ENCODE results near the gene TBR1.

The TBR1 gene

DNA sequence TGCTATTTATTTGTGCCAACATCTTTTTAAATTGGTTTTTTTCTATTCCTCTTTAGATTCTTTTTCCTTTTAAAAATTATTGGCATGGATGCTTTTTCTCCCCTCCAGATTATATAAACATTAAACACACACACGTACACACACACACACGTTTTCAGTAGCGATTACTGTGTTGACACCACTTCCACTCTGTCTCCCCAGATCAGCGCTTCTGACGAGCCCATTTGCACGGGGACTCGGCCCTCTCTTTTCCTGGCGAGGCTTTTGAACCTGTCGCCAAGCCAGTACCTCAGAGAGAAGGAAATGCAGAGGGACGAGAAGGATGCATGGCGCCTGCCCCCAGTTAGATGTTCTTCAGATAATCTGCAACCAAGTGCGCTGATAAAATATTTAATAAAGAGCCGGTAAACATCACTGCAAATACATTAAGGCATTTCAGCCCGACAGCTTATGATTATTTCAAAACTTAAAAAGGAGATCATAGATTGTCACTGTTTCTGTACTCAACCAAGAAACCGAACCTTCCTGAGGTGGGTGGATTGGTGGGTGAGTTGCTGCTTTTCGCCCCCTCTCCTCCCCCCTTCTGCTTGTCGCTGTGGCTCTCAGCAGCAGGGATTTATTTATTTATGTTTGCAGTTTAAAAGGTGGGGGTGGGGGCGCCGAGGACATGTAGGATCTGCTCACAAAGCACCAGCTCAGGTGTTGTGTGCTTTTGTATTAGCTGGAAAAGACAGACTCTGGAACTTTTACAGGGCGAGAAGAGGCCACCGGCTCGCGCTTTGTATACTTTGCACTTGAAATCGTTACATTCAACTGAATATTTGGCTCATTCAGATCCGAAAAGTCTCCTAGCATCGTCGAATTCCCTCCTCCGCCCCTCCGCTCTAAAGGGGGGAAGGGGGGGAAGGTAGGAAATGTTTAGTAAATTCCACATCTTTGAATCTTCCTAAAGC is 787 bp upstream of the TBR1 start:
- DNase-seq (ENCODE audit: low read depth), result no peak

DNA sequence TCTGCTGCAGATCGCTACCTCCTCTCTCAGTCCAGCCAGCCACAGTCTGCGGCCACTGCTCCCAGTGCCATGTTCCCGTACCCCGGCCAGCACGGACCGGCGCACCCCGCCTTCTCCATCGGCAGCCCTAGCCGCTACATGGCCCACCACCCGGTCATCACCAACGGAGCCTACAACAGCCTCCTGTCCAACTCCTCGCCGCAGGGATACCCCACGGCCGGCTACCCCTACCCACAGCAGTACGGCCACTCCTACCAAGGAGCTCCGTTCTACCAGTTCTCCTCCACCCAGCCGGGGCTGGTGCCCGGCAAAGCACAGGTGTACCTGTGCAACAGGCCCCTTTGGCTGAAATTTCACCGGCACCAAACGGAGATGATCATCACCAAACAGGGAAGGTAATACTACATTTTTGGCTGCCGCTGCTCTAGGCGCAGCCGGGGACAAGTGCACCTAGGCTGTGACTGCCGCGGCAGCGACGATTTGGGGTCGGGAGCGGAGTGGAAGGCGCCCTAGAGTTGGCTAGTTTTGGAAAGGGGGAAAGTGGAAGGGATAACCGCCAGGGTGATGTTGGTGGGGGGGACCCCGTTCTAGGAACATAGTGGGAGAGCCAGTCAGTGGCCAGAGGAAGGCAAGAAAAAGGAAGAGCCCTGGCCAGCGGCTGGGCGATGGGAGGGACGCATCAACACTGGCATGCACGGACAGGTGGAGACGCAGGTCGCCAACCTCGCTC is 776 bp downstream of the TBR1 start:
- no peak for DNase-seq (ENCODE audit: low read depth)

DNA sequence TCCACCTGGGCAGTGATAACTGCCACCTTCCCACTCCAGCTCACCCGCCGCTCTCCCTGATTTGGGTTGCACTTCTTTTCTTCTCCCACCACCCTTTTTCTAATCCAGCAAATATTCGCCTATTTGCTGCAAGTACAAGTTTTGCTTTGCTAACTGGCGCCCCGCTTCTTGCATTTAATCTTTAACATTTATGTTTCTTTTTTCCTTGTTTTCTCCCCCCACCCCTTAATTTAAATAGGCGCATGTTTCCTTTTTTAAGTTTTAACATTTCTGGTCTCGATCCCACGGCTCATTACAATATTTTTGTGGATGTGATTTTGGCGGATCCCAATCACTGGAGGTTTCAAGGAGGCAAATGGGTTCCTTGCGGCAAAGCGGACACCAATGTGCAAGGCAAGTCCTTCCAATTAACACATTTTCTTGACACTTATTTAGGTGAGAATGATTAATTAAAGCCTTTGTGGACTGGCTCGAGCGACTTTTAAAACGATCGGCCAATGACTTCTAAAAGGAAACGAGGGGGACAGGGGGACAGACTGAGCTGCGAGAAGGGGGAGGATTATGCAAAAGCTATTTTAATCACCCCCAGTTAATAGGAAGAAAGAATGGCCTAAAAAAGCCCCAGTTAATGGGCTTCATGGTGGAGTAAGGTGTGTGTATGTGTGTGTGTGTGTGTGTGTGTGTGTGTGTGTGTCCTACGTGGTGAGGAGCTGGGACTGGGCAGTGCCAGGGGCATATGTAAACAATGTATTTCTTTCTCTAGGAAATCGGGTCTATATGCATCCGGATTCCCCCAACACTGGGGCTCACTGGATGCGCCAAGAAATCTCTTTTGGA is 1.6 kb downstream of the TBR1 start:
- no peak for DNase-seq (ENCODE audit: low read depth)

DNA sequence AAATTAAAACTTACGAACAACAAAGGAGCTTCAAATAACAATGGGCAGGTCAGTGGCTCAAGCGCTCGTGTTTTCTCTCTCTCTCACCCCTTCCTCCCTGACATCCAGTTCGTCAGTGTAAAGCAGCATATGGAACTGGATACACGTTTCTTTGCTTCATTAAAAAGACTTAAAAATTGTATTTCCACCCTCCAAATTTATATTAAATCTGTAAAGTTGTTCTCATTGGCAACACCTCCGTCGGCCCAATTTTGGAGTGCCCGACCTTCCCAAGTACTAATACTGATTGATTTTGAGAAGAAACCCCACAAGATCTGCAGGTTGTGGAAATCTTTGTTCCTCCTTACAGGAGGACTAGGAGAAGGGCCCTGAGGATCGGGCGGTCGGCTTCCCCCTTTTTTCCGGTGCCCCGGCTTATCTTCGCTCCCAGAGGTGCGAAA is 2.2 kb downstream of the TBR1 start:
- no peak for DNase-seq (ENCODE audit: low read depth)

DNA sequence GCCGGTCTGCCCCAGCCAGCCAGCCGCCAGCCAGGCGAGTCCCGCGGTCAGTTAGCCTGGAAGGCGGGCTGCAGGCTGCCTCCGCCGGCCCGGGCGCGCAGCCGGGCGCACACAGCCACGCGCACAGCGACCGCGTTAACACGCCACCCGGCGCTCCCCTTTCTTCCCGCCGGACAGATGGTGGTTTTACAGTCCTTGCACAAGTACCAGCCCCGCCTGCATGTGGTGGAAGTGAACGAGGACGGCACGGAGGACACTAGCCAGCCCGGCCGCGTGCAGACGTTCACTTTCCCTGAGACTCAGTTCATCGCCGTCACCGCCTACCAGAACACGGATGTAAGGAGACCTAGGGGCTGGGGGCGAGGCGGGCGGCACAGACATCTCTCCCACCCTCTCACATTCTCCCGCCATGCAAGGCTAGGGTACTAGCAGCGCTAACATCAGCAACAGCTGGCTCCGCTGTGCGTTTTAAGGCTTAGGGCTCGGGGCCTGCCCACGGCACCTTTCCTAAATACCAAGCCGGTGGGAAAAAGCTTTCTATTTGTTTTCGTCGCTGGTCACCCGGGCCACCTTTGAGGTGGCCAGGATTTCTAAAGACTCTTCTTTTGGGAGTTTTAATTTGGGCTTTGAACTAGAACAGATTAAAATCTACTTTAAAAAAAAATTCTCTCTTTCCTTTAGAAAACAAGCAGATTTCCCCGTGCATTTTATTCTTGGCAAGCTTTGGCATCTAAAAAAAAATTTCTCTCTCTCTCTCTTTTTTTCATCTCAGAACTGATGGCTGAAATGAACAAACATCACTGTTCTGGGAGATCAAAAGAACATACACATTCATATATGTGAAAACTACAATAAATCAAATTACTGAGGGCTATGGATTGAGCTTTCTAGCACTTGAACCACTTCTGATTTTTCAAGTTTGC is 2.9 kb downstream of the TBR1 start:
- no peak for DNase-seq (ENCODE audit: low read depth)

DNA sequence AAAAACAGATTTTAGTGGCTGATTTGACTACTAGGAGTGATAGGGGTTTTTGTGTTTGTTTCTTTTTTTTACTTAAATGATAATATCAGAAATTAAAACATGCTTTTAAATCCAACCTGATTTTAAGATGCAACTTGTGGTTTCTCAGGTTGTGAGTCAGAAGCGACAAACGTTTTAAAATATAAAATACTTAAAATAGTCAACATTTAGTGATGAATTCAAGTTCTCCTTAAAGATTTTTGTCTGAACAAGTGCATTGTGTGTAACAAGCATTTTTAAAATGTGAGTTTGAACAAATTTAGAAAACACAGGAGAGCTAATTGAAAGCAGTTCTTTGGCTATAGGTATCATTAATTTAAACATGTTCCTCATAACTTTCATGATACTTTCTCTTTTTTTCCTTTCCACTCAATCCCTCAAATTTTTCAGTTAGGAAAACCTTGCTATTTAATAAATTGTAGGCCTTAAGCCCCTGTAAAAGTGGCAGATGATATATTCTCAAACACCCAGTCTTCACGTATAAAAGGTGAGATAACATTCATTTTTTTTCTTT is 3.6 kb downstream of the TBR1 start:
- DNase-seq (ENCODE audit: low read depth), result no peak

DNA sequence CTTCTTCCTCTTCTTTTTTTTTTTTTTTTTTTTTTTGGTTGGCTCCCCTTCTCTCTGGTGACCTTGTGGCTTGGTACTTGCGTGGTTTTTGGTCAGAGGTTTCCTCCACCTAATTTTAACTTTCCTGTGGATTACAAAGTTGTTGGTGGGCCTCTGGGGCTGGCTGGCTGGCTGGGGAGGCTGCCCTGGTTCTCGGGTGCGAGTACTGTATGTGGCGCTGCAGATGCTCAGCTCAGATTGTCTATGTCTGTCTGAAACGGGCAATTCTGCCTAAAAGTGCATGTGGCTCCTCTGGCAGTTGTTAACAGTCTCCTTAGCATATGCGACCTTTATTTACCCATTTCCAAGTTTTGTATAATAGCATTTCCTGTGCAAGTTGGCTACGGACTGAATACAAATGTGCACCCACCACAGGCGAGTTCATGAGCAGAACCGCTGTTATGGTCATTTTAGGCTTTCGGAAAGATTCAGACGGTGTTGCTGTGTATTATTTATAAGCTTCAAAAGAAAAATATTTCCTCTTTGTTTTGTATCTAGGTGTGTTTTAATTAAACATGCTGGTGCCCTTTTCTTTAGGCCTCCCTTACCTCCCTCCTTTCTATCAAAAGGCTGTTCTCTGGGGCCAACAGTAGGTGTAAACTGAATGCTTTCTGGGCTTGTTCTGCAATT is 4.4 kb downstream of the TBR1 start:
- no peak for DNase-seq (ENCODE audit: low read depth)

DNA sequence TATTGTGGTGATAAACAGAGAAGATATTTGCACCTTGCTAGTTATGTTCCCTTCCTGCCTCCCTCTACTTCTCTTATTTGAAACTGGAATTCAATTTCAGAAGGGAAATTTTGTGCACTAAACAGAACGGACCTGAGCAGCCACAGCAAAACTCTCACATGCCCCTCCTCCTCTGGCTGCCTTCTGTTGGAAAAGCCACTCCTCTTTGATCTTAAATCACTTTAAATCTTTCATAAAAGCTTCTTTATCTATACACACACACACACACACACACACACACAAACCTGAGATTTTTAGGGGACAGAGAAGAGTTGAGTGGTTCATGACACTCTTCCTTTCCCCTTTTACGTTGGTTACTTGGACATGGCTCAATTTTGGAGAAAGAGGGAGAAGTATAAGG is 5.6 kb downstream of the TBR1 start:
- DNase-seq (ENCODE audit: low read depth), result no peak

DNA sequence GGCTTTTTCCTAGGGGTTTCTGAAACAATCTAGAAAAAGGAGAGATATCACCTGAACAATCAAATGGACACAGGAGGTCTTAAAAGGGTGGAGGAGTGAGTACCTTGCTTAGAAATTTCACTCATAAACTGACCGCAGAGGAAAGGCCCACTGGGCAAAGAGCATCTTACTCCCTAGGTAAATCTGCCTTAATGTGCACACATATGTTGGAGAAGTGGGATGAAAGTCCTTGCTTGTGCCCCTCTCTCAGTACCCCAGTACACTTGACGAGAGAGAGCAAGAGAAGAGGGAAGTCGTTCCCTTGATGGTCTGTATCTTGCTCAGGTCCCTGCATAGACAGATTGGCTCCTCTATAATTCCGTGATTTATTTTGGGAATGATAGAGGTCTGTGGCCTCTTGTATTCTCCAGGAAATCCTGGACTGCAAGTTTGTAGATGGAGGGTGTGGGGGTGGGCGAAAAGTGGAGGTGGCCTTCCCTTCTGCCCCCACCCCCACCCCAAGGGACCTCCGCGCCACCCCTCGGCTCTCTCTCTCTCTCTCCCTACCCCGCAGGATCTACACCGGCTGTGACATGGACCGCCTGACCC is 6.8 kb downstream of the TBR1 start:
- DNase-seq (ENCODE audit: low read depth), result no peak

DNA sequence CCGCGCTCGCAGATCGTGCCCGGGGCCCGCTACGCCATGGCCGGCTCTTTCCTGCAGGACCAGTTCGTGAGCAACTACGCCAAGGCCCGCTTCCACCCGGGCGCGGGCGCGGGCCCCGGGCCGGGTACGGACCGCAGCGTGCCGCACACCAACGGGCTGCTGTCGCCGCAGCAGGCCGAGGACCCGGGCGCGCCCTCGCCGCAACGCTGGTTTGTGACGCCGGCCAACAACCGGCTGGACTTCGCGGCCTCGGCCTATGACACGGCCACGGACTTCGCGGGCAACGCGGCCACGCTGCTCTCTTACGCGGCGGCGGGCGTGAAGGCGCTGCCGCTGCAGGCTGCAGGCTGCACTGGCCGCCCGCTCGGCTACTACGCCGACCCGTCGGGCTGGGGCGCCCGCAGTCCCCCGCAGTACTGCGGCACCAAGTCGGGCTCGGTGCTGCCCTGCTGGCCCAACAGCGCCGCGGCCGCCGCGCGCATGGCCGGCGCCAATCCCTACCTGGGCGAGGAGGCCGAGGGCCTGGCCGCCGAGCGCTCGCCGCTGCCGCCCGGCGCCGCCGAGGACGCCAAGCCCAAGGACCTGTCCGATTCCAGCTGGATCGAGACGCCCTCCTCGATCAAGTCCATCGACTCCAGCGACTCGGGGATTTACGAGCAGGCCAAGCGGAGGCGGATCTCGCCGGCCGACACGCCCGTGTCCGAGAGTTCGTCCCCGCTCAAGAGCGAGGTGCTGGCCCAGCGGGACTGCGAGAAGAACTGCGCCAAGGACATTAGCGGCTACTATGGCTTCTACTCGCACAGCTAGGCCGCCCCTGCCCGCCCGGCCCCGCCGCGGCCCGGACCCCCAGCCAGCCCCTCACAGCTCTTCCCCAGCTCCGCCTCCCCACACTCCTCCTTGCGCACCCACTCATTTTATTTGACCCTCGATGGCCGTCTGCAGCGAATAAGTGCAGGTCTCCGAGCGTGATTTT is 7.6 kb downstream of the TBR1 start:
- DNase-seq (ENCODE audit: low read depth), result no peak

DNA sequence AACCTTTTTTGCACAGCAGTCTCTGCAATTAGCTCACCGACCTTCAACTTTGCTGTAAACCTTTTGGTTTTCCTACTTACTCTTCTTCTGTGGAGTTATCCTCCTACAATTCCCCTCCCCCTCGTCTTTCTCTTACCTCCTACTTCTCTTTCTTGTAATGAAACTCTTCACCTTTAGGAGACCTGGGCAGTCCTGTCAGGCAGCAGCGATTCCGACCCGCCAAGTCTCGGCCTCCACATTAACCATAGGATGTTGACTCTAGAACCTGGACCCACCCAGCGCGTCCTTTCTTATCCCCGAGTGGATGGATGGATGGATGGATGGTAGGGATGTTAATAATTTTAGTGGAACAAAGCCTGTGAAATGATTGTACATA is 8.3 kb downstream of the TBR1 start:
- no peak for DNase-seq (ENCODE audit: low read depth)

DNA sequence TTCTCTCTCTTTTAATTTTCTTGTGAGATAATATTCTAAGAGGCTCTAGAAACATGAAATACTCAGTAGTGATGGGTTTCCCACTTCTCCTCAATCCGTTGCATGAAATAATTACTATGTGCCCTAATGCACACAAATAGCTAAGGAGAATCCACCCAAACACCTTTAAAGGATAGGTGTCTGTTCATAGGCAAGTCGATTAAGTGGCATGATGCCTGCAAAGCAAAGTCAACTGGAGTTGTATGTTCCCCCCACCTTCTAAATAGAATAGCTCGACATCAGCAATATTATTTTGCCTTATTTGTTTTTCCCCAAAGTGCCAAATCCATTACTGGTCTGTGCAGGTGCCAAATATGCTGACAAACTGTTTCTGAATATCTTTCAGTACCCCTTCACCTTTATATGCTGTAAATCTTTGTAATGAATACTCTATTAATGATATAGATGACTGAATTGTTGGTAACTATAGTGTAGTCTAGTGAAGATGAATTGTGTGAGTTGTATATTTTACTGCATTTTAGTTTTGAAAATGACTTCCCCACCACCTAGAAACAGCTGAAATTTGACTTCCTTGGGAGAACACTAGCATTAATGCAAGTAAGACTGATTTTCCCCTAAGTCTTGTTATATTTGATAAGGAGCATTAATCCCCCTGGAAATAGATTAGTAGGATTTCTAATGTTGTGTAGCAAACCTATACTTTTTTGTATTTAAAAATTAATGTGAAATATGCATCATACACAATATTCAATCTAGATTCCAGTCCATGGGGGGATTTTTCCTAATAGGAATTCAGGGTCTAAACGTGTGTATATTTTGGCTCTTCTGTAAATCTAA is 9.0 kb downstream of the TBR1 start:
- no peak for DNase-seq (ENCODE audit: low read depth)

DNA sequence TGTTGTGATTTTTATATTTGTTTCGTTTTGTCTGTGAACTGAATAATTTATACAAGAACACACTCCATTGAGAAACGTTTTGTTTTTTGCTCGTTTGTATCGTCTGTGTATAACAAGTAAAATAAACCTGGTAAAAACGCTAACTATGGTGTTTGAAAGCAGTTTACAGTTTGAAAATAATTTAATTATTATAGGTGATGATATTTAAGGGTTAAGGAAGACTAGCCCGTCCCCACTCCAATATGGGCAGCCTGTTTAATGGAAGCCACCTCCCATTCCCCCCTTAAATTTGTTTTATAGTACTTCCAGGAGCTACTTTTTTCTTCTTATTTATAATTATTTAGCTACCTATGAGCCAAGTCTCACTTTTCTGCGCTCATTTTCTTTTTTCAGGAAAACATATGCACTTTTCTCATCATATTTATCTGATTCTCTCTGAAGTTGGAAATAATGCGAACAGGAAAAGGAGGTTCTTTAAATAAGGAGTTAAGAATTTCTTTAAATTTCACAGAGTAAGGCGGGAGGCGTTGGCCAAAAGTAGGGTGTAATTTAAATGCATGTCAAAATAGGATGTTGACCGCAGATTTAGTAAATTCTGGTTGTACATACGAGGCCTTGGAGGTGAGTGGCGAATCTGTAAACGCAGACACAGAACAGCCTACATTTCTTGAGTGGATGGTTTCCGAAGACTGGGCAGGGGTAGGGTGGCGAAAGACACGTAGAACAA is 9.8 kb downstream of the TBR1 start:
- DNase-seq (ENCODE audit: low read depth), result no peak

DNA sequence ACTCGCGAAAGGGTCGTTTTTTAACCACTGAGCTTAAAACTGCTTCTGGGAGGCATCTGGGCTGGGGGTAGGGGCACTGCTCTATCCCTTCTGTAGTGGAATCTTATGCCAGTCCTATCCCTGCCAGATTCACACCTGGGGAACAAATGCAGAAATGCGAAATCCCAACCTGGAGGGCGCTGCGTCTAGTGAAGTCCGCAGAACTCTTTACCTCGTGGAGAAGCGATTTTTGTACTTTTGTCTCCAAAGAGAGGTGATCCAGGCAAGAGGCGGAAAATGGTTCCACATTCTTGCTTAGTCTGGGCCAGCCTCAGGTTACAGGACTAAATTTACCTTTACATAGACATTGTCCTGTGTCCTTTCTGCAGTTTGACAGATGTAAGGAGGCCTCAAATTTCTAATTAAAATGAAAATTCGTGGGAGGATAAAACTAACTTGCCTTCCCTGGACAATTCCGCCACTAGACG is 10.4 kb downstream of the TBR1 start:
- DNase-seq (ENCODE audit: low read depth), result no peak

DNA sequence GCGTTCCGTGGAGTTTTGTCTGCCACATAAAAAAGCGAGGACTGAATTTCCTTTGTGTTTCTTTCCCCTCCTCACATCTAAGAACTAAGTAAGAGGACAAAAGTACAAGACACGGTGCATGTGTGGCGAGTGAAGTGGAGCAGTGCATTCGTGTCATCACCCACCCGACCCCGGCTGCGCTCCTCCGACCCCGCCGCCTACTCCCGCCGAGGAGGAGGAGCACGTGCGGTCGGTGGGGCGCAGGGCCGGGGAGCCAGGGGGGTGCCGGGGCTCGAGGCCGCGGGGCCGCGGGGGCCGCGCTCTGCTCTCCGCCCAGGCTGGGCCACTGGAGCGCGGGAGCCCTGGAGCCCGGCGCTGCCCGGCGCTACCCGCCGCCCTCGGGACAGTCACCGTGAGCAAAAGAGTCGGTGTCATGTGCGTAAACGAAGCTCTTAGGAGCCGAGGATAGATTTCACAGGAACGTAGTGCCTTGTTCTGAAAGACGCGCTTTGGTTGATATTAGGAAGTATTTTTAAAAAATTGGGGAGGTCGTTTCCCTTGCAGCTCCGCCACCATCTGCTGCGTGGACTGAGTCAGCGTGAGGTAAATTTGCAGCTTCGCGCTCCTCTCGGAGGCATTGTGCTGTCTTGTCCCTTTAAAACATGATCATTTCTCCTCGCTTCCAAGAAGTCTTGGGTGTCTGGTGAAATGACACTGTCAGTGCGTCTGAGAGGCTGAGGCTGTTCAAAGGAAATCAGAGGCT is 11.0 kb downstream of the TBR1 start:
- DNase-seq (ENCODE audit: low read depth), result no peak

Data from T-helper 22 cell (primary cell).